GM21737 (cell line): Measurements from ENCODE around the gene PTPRH.

Experiments
- ATAC-seq: cut with Tn5 transposase; IDR thresholded peaks from one replicate; pipeline ENCODE4 v1.9.1; 2021; ENCODE audit warnings: mild to moderate bottlenecking, moderate library complexity; ENCODE audit not compliant: unreplicated experiment

PTPRH gene

GRCh38 chr19:55245236-55245904, 36.1 kb upstream of the PTPRH start:
- no peak for ATAC-seq

- ATAC-seq = no peak
These were observed 34.8 kb upstream of the PTPRH start for GRCh38 chr19:55244004-55244680.

GRCh38 chr19:55242517-55242916, 33.2 kb upstream of the PTPRH start:
- ATAC-seq = no peak

GRCh38 chr19:55241935-55242464, 32.7 kb upstream of the PTPRH start:
- ATAC-seq = no peak

- no peak for ATAC-seq
These were observed 32.0 kb upstream of the PTPRH start for GRCh38 chr19:55241143-55241934.

GRCh38 chr19:55240713-55241020, 31.4 kb upstream of the PTPRH start:
- ATAC-seq = no peak

GRCh38 chr19:55239004-55239403, 29.7 kb upstream of the PTPRH start:
- no peak for ATAC-seq

- ATAC-seq = no peak
These were observed 28.7 kb upstream of the PTPRH start for GRCh38 chr19:55238030-55238429.

- ATAC-seq = no peak
These were observed 23.7 kb upstream of the PTPRH start for GRCh38 chr19:55232986-55233385.

- ATAC-seq = no peak
These were observed 22.9 kb upstream of the PTPRH start for GRCh38 chr19:55232286-55232602.

- ATAC-seq = no peak
These were observed 22.3 kb upstream of the PTPRH start for GRCh38 chr19:55231391-55232285.

GRCh38 chr19:55230780-55231179, 21.5 kb upstream of the PTPRH start:
- ATAC-seq = no peak

- ATAC-seq = no peak
These were observed 21.0 kb upstream of the PTPRH start for GRCh38 chr19:55230329-55230728.

- no peak for ATAC-seq
These were observed 20.5 kb upstream of the PTPRH start for GRCh38 chr19:55229789-55230182.

GRCh38 chr19:55229145-55229788, 20.0 kb upstream of the PTPRH start:
- ATAC-seq = no peak

GRCh38 chr19:55228403-55229031, 19.2 kb upstream of the PTPRH start, which contains the start of gene TMEM86B:
Gene TMEM86B, minus strand, starts transcription at chr19:55228763. Its CDS starts 22 bp downstream, at chr19:55228741.
- ATAC-seq = no peak

GRCh38 chr19:55228015-55228391, 18.7 kb upstream of the PTPRH start:
- ATAC-seq = no peak

GRCh38 chr19:55227241-55228014, 18.1 kb upstream of the PTPRH start:
- no peak for ATAC-seq

- ATAC-seq = no peak
These were observed 17.5 kb upstream of the PTPRH start for GRCh38 chr19:55226788-55227187.
